B cell (primary cell): Measurements from ENCODE around the gene PDXP.

Source experiments
- EZH2 ChIP-seq: IDR thresholded peaks from 2 replicates; pipeline ENCODE4 v1.6.1; 2012; ENCODE audit warnings: borderline replicate concordance, low read depth, mild to moderate bottlenecking, moderate library complexity, low read length; ENCODE audit not compliant: insufficient read depth, poor library complexity, severe bottlenecking
- TF ChIP-seq, protein P1 (sequence below): fragments of 200-600 bp; IDR thresholded peaks from one replicate; pipeline ENCODE4 v1.8.0; 2022; ENCODE audit warnings: antibody characterized with exemption, mild to moderate bottlenecking

DNA sequence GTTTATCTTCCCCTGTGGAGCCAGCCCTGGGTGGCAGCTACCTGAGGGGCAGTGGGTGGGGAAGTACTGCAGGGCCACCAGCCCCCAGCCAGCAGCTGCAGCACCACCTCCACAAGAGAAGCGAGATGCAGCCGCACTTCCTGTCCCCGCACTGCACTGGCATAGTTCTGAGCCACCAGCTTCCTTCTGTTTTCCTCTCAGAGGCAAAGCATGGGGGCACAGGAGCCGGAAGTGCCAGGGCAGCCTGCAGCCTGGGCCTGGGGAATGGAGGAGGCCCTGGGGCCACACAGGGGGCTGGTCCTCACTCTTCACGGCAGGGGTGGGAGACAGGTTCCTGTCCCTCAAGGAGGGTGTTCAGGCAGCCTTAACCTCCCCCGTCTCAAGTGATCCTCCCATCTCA is 31.0 kb upstream of the PDXP start:
- TF ChIP-seq, protein P1, sequence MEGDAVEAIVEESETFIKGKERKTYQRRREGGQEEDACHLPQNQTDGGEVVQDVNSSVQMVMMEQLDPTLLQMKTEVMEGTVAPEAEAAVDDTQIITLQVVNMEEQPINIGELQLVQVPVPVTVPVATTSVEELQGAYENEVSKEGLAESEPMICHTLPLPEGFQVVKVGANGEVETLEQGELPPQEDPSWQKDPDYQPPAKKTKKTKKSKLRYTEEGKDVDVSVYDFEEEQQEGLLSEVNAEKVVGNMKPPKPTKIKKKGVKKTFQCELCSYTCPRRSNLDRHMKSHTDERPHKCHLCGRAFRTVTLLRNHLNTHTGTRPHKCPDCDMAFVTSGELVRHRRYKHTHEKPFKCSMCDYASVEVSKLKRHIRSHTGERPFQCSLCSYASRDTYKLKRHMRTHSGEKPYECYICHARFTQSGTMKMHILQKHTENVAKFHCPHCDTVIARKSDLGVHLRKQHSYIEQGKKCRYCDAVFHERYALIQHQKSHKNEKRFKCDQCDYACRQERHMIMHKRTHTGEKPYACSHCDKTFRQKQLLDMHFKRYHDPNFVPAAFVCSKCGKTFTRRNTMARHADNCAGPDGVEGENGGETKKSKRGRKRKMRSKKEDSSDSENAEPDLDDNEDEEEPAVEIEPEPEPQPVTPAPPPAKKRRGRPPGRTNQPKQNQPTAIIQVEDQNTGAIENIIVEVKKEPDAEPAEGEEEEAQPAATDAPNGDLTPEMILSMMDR = no peak
- TF ChIP-seq EZH2 = no peak
